B cell (primary cell): Measurements from ENCODE around the gene ZBTB33. TPM values are rescaled to one million over a fixed set of nuclear protein-coding genes. Genes with fewer than 3 reads are reported as not detected.

Source experiments
- ATAC-seq: fragments of 200-7000 bp; cut with Tn5 transposase; one replicate; pipeline ENCODE4 v1.10.0; 2021; ENCODE audit warnings: low read depth, mild to moderate bottlenecking, moderate number of reproducible peaks, moderate library complexity
- CTCF ChIA-PET: fragments of 350-600 bp; sonication (Branson Sonifier 250); formaldehyde crosslinking; loops from one replicate; lab custom pipeline; 2021; ENCODE audit warnings: antibody characterized with exemption, inconsistent platforms; lab: Charles Lee
- POLR2A ChIA-PET: fragments of 350-600 bp; sonication (Branson Sonifier 250); formaldehyde crosslinking; loops from one replicate; lab custom pipeline; 2021; ENCODE audit warnings: antibody characterized with exemption; lab: Charles Lee
- DNase-seq: peaks from one replicate; pipeline ENCODE4 v3.0.0; 2013
- H2AFZ ChIP-seq: 2 replicates; pipeline ENCODE4 v1.6.1; 2012; ENCODE audit warnings: mild to moderate bottlenecking, low read depth, low read length; ENCODE audit not compliant: insufficient read depth, poor library complexity, severe bottlenecking
- H3K27ac ChIP-seq, 2 donors: 1 replicate in 1 of 2; 2 replicates in 1 of 2; pipeline ENCODE4 v1.5.1; 2012 to 2013; ENCODE audit warnings: low read length in 2 of 2, mild to moderate bottlenecking in 2 of 2, moderate library complexity in 1 of 2
- H3K27me3 ChIP-seq, 4 experiments: fragments of 200-600 bp in 1 of 4; sonication (generic) in 1 of 4; replicated peaks in 1 of 4; 1 replicate in 2 of 4; 2 replicates in 2 of 4; pipeline versions ENCODE4 v1.6.1 to v1.7.0; 2013 to 2016; ENCODE audit warnings: low read length in 3 of 4, mild to moderate bottlenecking in 2 of 4, mixed read lengths in 1 of 4, moderate library complexity in 1 of 4; ENCODE audit not compliant: insufficient read depth in 4 of 4, control insufficient read depth in 3 of 4; ENCODE audit errors: control extremely low read depth in 1 of 4
- H3K36me3 ChIP-seq, 2 experiments: replicated peaks in 1 of 2; 1 replicate in 1 of 2; 2 replicates in 1 of 2; pipeline versions ENCODE4 v1.6.1 to v1.7.1; 2013; ENCODE audit warnings: low read length in 1 of 2; ENCODE audit not compliant: insufficient read depth in 2 of 2, control insufficient read depth in 1 of 2; ENCODE audit errors: control extremely low read depth in 1 of 2, extremely low read depth in 1 of 2
- H3K4me1 ChIP-seq, 2 donors: fragments of 200-600 bp in 1 of 2; sonication (generic) in 1 of 2; 1 replicate in 1 of 2; 2 replicates in 1 of 2; pipeline versions ENCODE4 v1.5.1 to v1.6.1; 2013 to 2017; ENCODE audit warnings: low read length in 2 of 2; ENCODE audit not compliant: control insufficient read depth in 2 of 2, insufficient read depth in 2 of 2
- H3K4me2 ChIP-seq: replicated peaks from 2 replicates; pipeline ENCODE3; 2012; ENCODE audit warnings: mild to moderate bottlenecking, low read depth, low read length; ENCODE audit not compliant: poor library complexity, severe bottlenecking
- H3K4me3 ChIP-seq, 5 experiments: fragments of 200-600 bp in 1 of 5; sonication (generic) in 1 of 5; 1 replicate in 3 of 5; 2 replicates in 2 of 5; pipeline versions ENCODE4 v1.5.1 to v1.7.0; 2011 to 2016; ENCODE audit warnings: low read length in 4 of 5, mild to moderate bottlenecking in 4 of 5, low read depth in 2 of 5, control low read depth in 1 of 5, moderate library complexity in 1 of 5; ENCODE audit not compliant: insufficient read depth in 1 of 5; ENCODE audit errors: control extremely low read depth in 1 of 5, extremely low read depth in 1 of 5
- H3K79me2 ChIP-seq: fragments of 200-600 bp; sonication (generic); one replicate; pipeline ENCODE4 v1.6.0; 2016; ENCODE audit warnings: low read length; ENCODE audit not compliant: control insufficient read depth, insufficient read depth
- H3K9ac ChIP-seq: fragments of 200-600 bp; sonication (generic); 2 replicates; pipeline ENCODE4 v1.6.1; 2017; ENCODE audit warnings: mild to moderate bottlenecking, low read length, moderate library complexity
- H3K9me3 ChIP-seq, 3 donors: one replicate each; pipeline versions ENCODE4 v1.6.1 to v1.7.1; 2013; ENCODE audit warnings: low read length in 2 of 3; ENCODE audit not compliant: control insufficient read depth in 2 of 3, insufficient read depth in 1 of 3; ENCODE audit errors: control extremely low read depth in 1 of 3
- H4K20me1 ChIP-seq: 2 replicates; pipeline ENCODE4 v1.6.0; 2012; ENCODE audit warnings: mild to moderate bottlenecking, low read length; ENCODE audit not compliant: insufficient read depth, control insufficient read depth, poor library complexity, severe bottlenecking
- H3K27ac Mint-ChIP-seq: one replicate; pipeline ENCODE4 v1.8.0; 2021; ENCODE audit warnings: mixed read lengths
- H3K27me3 Mint-ChIP-seq: one replicate; pipeline ENCODE4 v1.8.0; 2021; ENCODE audit warnings: mixed read lengths
- H3K4me1 Mint-ChIP-seq: one replicate; pipeline ENCODE4 v1.8.0; 2021; ENCODE audit warnings: mixed read lengths
- H3K4me3 Mint-ChIP-seq: one replicate; pipeline ENCODE4 v1.8.0; 2021; ENCODE audit warnings: mixed read lengths
- H3K9me3 Mint-ChIP-seq: one replicate; pipeline ENCODE4 v1.8.0; 2022; ENCODE audit warnings: mixed read lengths; ENCODE audit not compliant: insufficient read depth
- EZH2 ChIP-seq: IDR thresholded peaks from 2 replicates; pipeline ENCODE4 v1.6.1; 2012; ENCODE audit warnings: borderline replicate concordance, low read depth, mild to moderate bottlenecking, moderate library complexity, low read length; ENCODE audit not compliant: insufficient read depth, poor library complexity, severe bottlenecking
- WGBS: methylation state at CpG from one replicate; pipeline ENCODE4 v1.1.5; 2013; ENCODE audit warnings: missing lambda C conversion rate; ENCODE audit not compliant: insufficient coverage; 5-methylcytosine and 5-hydroxymethylcytosine counted together
- intact Hi-C: fragments of 100-400 bp; cut with micrococcal nuclease; formaldehyde crosslinking; loops from one replicate; pipeline ENCODE4 v1.10.0; 2022
- polyA plus RNA-seq: library from polyadenylated mRNA; depleted of rRNA; stranded (reverse); fragments of >200 nt; gene quantifications from 2 replicates; pipeline ENCODE4 v1.2.3, GENCODE V29; 2012
- total RNA-seq, 2 donors: library from RNA; stranded (reverse); fragments of 120-200 nt in 1 of 2; gene quantifications; 1 replicate in 1 of 2; 2 replicates in 1 of 2; pipeline versions ENCODE4 v1.2.3 to v1.2.4, GENCODE V29; 2013 to 2022
- TF ChIP-seq, protein P1 (sequence below): fragments of 200-600 bp; IDR thresholded peaks from one replicate; pipeline ENCODE4 v1.8.0; 2022; ENCODE audit warnings: antibody characterized with exemption, mild to moderate bottlenecking

Gene ZBTB33
- total and polyA plus RNA-seq, 2 donors (not counting 1 experiment from before 2014, with no cell fraction given) = 4.6 to 21.6 TPM

DNA sequence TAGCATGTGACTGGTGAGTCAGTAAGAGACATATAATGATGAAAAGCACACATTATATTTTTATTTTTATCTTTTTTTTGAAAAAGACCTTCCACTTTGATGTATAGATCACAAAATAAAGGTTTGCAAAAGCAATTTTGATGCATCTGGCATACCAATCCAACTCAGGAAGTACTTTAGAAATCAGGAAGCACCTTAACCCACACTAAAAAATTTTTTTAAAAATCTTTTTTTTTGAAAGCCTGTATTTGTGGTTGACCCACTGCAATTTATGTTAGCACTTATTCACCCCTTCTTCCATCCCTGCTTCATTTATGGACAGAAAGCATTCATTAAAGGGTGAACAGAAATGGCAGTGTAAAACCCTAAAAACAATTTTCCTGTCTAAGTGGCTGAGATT, 44.0 kb downstream of the ZBTB33 start:
- Mint-ChIP-seq H3K27ac (no peak overlapping the region), H3K4me3 (no peak overlapping the region)
- no peak overlapping the region for H3K27ac ChIP-seq

DNA sequence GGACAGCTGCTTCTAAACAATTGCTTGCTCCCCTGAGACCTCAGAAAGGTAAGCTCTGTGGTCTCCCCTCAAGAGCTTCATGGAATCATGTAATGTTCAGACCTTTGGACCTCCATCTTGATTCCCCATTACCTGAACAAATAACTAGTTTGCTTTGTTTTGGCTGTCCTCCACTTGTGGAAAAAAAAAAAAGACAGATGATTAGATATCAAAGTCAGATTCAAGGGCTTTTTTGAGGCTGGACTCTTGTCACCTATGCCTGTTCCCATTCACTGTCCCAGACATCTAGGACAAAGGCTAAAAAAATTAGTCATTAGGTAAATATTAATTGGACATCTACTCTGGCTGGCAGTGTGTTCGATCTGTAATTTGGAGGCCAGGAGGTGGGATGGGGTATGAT, 47.3 kb downstream of the ZBTB33 start:
- no CpG with 5 or more reads among the region's 1 CpG for WGBS
- Histone ChIP-seq H2AFZ (no peak overlapping the region), H3K27ac (no peak overlapping the region), H3K36me3 (no peaks in the 10 kb centered on the region), H3K79me2 (no peaks in the 10 kb centered on the region), H3K4me1 (peaks cover 18 to 24% of the 10 kb centered on the region in 2 donors), H3K9ac (no peak overlapping the region), H3K4me3 (no peak overlapping the region), H4K20me1 (no peaks in the 10 kb centered on the region), H3K9me3 (no peaks in the 10 kb centered on the region), H3K27me3 (no peaks in the 10 kb centered on the region), H3K4me2 (no peak overlapping the region)
- DNase-seq (no peak), ATAC-seq (no peak)
- ChIA-PET POLR2A (no interaction called here), CTCF (no interaction called here)
- peaks cover 24% of the 10 kb centered on the region for H3K4me1 Mint-ChIP-seq
- intact Hi-C loops = no loop called here
- TF ChIP-seq, protein P1, sequence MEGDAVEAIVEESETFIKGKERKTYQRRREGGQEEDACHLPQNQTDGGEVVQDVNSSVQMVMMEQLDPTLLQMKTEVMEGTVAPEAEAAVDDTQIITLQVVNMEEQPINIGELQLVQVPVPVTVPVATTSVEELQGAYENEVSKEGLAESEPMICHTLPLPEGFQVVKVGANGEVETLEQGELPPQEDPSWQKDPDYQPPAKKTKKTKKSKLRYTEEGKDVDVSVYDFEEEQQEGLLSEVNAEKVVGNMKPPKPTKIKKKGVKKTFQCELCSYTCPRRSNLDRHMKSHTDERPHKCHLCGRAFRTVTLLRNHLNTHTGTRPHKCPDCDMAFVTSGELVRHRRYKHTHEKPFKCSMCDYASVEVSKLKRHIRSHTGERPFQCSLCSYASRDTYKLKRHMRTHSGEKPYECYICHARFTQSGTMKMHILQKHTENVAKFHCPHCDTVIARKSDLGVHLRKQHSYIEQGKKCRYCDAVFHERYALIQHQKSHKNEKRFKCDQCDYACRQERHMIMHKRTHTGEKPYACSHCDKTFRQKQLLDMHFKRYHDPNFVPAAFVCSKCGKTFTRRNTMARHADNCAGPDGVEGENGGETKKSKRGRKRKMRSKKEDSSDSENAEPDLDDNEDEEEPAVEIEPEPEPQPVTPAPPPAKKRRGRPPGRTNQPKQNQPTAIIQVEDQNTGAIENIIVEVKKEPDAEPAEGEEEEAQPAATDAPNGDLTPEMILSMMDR = no peak
- TF ChIP-seq EZH2 = no peak
- no peaks in the 10 kb centered on the region for H3K9me3 Mint-ChIP-seq
- no peak overlapping the region for H3K27ac Mint-ChIP-seq
- H3K27me3 Mint-ChIP-seq = no peaks in the 10 kb centered on the region
- H3K4me3 Mint-ChIP-seq = no peak overlapping the region

More for the DNA sequence above, 44.0 kb downstream of the ZBTB33 start:
- CTCF ChIA-PET = interaction anchor here (0.6 to 1.7 kb wide), 3 partner anchors 14 to 402 kb away, joined by 3 read pairs; no protein-coding TSS in a partner anchor
- Histone ChIP-seq H3K79me2 (no peaks in the 10 kb centered on the region), H3K36me3 (no peaks in the 10 kb centered on the region), H3K27me3 (no peaks in the 10 kb centered on the region), H4K20me1 (no peaks in the 10 kb centered on the region), H3K4me2 (no peak overlapping the region), H3K9me3 (no peaks in the 10 kb centered on the region), H3K4me3 (no peak overlapping the region), H3K9ac (no peak overlapping the region), H3K4me1 (peaks cover 0 to 3% of the 10 kb centered on the region in 2 donors), H2AFZ (peak overlapping the region; percentile 9)
- intact Hi-C loops = no loop called here
- H3K4me1 Mint-ChIP-seq = peaks cover 13% of the 10 kb centered on the region
- DNase-seq (no peak), ATAC-seq (no peak)
- H3K27me3 Mint-ChIP-seq = no peaks in the 10 kb centered on the region
- H3K9me3 Mint-ChIP-seq = no peaks in the 10 kb centered on the region
- TF ChIP-seq EZH2 = no peak
- TF ChIP-seq, protein P1 = no peak
- POLR2A ChIA-PET = interaction anchor here (0.6 kb wide), 1 partner anchor 661 kb away, joined by 3 read pairs; no protein-coding TSS in a partner anchor
